CD4-positive, alpha-beta T cell treated with Interleukin-15 for 4 hours (primary cell): ENCODE results near the gene PLIN5.
A peak's percentile ranks its signal among the peaks of the same experiment; 100 is the strongest.

Experiments used
- DNase-seq: peaks from one replicate; pipeline ENCODE4 v3.0.0-alpha.2; 2020; ENCODE audit warnings: low spot score

Gene PLIN5, protein sequence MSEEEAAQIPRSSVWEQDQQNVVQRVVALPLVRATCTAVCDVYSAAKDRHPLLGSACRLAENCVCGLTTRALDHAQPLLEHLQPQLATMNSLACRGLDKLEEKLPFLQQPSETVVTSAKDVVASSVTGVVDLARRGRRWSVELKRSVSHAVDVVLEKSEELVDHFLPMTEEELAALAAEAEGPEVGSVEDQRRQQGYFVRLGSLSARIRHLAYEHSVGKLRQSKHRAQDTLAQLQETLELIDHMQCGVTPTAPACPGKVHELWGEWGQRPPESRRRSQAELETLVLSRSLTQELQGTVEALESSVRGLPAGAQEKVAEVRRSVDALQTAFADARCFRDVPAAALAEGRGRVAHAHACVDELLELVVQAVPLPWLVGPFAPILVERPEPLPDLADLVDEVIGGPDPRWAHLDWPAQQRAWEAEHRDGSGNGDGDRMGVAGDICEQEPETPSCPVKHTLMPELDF

DNA sequence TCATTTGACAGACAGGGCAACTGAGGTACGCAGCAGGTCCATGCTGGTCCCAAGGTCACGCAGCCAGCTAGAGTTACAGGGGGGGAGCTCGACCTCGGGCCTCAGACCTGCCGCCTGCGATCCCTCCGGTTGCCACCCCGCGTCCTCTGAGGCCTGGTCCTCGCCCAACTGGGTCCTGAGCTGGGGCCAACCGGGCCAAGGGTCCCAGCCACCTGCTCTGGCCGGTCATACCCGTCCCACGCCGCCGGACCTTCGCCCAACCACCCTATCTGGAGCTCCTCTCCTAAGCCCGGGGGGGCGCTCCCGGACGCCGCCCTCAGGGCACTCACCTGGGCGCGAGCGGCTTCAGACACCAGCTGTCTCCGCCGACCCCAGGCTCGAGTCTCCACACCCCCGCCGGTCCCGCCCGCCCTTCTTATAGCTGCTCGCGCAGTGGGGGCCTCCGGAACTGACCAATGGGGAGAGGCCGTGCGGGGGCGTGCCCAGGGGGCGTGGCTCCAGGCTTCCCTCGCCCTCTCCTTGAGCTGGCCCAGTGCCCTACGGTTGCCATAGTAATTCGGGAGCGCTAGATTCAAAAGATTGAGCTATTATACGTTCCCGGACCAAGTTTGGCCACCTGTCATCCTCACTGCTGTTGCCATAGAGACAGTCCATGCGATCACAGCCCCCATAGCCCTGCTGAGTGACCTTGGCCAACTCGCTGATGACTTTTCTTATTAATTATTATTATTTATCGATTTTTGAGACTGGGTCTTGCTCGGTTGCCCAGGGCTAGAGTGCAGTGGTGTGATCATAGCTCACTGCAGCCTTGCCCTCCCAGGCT is at the start of gene PLIN5:
Gene PLIN5, minus strand, starts transcription at position 389 of the 823 bp plus-strand sequence. CDS start 1,150 bp downstream, outside the sequence.
- DNase-seq = peak; percentile 27

DNA sequence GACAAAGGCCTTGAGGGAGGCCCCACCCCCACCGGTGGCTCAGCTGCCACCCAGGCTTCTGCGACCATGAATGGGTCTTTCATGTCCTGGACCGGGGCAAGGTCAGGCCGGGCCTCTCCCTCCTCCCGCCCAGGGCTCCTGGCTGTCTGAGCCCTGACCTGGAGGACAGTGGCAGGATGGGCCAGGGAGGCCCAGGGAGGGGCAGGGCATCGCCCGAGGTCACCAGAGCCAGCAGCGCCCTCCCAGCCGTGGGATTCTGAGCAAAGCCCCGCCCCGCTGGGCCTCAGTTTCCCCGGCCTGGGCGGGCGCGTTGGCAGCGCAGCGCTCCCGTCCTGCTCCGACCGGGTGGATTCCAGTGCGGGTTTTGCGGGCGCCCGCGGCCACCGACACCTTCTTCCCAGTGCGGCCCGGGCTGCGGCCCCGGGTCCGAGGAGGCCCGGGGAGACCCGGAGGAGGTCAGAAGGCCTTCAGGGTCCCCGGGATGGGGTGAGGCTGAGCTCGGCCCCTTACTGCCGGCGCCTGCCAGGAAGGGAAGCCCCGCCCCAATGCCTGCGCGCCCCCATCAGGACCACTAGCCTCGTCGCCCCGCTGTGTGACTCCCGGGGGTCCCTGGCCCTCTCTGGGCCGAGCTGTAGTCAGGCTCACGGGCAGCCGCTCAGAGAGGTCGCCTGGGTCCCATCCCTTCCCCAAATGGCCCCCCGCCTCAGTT is 49.1 kb upstream of the PLIN5 start:
- DNase-seq = no peak

DNA sequence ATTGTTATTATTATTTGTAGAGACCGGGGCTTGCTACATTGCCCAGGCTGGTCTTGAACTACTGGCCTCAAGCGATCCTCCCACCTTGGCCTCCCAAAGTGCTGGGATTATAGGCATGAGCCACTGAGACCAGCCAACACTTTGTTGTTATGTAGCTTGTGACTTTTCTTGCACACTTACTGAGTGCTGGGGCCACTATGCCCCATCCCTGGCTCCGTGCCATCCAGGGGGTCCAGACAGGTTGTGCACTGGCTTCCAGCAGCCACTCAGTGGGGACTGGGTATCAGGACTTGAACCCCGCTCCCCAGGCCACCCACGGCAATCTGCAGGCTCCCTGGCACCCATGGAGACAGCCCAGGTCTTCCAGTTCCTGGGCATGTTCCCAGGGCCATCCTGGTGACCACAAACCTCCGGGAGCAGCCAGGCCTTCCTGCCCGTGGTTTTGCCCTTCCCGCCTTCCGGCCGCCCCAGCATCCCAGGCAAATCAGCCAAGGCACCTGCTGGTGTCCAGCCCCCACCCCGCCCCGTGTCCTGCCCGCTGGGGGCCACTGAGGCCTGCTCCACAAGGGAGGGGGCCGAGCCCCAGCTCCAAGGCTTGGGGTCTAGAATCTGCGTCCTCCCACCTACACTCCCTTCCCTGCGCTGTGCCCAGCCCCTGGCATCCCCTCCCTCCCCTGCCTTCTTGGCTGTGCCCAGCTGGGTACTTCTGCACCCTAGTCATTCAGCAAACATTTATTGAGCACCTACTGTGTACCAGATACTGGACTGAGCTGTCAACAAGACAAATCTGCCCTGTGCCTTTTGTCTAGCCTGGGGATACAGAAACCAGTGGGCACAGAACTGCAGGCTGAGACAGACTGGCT is 48.2 kb upstream of the PLIN5 start:
- no peak for DNase-seq

DNA sequence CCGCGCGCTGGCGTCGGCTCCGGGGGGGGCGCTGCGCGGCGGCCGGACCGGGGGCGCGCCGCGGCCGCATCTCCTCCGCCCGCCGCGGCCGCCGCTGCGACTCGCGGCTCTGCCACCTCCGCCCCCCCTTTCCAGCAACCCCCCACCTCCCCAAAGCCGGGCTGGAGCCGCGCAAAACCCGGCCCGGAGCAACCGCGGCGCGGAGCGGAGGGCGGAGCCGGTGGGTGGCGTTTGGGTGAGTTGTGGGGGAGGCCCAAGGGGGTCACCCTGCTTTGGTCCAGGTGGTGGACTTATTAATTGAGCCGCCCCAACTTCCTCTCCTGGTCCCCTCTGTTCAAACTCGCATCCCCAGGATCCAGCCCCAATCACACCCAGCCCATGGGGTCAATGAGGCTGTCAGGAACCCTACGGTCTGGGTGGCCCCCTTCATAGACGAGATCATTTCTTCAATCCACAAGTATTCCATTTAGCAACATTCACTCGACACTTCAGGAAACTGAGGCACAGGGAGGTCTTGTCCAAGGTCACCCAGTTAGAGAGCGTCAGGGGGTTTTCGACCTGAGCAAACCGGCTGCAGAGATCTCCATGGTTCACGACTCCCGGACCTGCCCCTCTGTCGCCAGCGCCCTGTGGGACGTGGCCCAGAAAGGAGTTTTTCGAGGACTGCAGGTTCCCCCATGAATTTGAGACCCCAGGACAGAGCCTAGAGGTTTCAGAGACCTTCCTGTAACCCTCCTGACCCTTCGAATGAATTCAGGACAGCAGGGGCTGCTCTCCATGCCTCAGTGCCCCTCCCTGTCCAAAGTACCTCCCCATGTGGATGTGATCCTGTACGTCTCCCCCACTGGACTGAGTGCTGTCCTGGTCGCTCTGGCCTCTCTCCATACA is 46.9 kb upstream of the PLIN5 start:
- no peak for DNase-seq

DNA sequence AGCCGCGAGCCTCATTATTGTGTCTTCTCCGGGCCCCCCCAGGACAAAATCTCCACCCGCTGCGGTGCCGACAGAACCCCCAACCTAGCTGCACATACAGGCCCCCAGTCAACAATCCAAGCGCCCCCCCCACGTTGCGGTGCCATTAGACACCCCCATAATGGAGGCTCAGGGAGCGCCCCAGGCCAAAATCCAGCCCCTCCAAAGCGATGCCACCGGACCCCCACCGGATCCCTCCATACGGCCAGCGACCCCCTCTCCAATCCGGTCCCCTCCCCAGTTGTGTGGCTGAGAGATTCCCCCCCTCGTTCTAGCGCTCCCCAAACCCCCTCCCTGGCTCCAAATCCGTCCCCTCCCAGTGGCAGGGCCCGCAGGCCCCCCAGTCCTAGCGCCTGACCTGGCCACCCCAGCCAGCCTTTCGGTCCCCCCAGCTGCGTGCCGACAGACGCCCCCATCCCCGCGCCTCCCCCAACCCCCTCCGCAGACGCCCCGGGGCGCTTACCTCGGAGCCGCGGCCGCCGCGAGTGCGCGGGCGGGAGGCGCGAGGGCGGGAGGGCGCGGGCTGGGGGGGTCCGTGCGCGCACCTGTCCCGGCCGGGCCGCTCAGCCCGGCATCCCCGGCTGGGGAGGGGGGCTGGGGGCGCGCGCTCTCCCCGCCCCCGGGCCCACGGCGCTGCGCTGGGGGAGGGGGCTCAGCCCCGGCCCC is 46.1 kb upstream of the PLIN5 start:
- DNase-seq = no peak

DNA sequence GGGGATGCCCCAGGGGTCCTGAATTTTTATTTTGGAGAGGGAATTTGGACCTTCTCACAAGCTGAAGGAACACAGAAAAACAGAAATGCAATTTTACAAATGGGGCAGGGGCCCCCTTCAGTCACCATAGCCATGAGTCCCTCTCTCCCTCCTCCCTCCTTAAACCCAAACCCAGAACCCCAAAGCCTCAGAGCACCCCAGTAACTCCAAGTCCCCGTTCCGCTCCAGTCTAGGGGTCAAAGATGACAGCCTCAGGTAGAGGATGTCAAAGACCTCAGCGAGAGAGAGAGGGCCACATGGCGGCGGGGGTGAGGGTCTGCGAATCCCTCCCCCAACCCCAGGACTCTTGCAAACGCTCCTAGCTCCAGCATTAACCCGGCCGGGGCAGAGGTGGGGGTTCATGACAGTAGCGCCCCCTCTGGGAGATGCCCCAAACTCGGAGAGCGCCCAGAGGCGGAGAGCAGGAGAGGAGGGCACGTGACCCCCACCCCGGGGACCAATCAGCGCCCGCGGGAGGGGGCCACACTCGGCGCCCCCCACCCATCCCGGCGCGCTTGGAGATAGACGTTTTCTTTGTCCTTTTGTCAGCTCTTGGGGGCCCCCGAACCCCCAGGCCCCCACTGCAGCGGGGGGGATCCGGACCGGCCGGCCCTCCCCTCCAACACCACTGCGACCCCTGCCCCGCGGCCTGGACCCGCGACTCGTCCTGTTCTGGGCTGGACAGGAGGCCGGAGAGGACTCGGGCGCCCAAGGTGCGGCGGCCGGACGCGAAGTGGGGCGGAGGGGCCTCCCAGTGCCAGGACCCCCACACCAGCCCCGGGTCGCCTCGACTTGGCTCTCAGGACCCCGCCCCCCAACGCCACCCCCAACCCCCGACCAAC is 45.2 kb upstream of the PLIN5 start:
- no peak for DNase-seq

DNA sequence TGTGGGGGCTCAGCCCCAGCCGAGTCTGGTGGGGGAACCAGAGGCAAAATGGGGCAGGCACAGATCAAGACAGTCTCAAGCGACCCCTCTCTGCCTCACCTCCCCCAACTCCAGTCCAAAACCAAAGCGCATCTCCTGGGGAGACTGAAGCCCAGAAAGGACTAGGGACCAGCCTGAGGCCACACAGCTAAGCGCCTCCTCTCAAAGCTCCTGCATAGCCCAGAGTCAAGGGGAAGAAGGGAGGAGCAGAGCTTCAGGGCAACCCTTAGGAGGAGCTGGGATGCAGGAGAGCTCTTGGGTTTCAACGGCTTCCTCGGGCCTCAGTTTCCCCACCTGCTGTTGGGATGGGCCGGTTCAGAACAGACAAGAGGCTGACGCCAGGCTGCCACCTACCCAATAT is 44.4 kb upstream of the PLIN5 start:
- DNase-seq = no peak

DNA sequence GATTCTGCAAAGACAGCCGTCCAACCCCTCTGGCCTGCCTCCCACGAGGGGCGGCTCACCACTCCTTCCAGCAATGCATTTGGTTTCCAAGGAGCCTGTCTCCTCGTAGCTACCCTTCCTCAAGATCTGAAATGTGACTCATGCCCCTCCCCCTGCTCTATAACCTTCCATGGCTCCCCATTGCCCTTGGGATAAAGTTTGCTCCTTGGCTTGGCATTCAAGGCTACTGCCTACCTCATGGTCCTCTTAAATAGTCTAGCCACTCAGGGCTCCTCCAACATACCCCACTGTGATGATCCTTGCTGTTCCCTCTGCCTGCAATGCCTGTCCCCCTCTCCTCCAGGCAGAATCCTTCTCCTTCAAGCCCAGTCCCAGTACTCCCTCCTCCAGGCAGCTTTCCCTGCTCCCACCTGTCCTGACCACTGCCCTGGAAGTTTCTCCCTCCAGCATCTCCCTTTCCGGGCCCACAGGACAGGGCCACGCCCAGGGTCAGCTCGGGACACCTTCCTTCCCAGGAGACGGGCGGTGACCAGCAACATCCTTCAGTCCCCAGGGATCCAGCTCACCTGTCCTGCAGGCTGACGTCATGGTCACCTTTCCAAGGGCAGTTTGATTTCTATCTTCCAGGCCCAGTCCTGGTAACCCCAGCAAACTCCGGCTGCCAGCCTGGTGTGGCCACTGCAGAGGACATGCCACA is 43.7 kb upstream of the PLIN5 start:
- no peak for DNase-seq

DNA sequence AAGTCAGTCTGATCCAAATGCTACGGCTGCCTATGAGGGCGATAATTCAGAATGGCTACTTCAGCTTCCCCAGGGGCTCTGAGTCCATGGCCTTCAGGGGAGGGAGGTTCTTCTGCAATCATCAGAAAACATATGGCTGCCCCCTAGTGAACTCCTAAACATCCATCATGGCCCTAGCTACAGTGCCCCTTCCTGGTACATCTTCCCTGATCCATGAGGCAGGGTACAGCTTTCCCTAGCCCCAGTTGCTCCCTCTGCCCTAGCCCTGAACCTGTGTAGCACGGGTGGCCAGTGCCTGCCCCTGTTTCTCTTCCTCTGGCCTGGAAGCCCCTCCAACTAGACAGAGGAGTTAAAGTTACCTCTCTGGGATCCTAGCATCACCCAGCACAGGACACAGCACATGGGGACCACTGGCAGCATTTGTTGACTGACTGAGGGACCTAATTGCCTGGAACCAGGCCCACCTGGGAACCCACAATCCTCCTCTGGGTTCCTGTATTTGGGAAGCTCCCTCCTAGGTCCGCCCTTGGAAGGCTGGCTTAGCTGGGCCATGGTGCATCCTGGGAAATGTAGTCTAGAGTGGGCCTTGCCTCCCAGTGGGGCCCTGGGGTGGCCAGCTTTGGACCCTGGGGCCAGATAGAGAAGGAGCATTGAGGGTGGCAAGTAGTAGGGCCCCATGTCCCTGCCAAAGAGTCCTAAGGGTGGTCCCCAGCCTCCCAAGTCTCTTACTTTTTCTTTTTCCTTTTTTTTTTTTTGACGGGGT is 42.2 kb upstream of the PLIN5 start:
- DNase-seq = no peak

DNA sequence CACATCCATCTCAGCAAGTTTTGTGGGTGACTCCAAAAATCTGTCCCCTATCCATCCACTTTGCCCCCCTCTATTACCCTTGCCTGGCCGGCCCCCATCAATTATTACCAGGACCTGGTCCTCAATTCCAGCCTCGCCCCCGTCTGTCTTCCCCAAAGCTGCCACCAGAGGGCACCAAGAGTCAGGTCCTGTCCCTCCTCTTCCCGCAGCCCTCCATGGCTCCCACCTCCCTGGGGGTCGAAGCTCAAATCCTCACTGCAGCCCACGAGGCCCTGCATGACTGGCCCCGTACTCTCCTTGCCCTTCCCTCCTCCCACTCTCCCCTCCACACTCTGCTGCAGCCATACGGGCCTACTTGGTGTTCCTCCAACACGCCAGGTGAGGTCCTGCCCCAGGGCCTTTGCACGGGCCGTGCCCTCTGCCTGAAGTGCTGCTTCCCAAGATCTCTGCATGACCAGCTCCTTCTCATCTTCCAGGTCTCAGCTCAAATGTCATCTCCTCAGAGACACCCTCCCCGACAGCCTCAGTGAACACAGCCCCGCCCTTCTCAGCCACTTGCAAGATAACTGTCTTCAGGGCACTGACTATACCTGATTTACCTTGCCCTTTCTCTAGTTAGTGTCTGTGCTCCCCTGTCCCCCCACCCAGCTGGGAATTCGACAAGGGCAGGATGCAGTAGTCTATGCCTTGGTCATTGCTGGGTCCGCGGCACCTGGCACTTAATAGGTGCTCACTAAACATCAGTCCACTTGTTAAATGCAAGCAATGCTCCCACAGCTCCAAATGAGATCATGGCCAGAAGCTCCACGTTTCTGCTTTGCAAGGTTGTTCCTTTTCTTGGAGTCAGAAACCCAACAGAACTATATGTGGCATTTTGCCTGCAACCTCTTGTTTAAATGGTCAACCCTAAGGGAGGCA is 41.3 kb upstream of the PLIN5 start:
- peak; percentile 58 for DNase-seq

DNA sequence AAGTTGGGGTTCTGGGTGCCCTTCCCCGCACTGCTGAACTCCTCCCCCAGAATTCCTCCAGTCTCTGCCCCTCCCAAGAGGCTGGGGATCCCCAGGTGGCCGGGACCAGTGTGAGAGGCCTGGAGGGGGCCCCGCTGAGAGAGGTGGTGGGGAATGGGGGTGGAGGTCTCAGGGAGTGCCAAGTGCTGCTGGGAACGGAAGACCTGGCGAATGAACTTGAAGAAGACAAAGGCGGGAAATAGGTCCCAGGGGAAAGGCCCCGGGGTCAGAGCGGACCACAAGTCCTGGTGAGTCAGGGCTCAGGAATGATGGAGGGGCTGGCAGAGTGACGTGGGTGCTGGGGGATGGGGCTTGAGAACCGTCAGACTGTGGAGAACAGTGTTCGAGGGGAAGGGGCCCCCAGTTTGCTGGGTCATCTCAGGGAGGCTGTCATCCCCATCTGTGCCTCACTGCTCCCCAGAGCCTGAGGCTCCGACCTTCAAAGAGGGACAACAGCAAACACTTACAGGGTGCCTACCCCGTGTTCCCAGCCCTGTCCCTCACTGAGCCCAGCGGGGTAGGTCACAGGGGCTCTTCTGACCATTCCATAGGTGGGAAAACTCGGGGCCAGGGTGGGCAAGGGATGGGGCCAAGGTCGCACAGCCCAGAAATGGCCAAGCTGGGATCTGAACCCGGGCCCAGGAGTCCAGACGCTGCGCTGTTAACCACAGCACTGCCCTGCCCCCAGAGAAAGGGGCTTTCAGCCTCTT is 40.4 kb upstream of the PLIN5 start:
- DNase-seq = no peak

DNA sequence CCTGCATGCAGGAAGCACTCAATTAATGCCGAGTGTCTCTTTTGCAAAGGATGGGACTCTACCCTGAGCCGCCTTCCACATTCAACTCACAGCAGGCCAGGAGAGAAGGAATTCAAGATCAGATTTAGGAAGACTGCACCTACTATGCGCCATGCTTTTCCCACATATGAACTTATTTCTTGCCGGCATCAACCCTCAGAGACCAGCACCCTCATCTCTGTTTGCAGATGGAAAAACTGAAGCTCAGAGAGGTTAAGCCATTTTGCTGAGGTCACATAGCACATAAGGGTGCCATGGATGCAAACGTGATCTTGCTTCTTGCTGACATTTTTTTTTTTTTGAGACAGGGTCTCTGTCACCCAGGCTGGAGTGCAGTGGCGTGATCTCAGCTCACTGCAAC is 38.7 kb upstream of the PLIN5 start:
- no peak for DNase-seq

DNA sequence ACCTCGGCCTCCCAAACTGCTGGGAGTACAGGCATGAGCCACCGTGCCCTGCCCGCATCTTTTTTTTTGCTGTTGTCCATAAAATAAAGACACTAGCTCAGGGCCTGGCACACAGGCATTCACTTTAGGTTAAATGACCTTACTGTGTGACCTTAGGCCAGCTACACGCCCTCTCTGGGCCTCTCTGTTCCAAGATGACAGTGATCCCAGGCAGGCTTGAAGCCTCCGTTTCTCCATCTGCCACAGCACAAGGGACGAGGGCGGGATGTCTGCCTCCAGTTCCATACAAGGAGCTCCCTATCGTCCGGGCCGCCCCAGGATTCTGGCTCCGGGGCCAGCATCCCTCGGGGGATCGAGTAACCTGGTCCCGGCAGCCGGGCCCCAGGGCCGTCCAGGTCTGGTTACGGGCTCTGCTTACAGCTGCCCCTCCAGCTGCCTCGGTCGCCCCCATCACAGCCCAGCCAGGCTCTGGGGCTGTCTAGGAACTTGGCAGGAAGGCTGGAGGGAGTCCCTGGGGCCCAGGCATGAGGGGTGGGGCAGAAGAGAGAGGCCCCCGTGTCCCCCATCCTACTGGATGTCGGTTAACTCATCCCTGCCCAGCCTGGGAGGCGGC is 36.4 kb upstream of the PLIN5 start:
- no peak for DNase-seq

DNA sequence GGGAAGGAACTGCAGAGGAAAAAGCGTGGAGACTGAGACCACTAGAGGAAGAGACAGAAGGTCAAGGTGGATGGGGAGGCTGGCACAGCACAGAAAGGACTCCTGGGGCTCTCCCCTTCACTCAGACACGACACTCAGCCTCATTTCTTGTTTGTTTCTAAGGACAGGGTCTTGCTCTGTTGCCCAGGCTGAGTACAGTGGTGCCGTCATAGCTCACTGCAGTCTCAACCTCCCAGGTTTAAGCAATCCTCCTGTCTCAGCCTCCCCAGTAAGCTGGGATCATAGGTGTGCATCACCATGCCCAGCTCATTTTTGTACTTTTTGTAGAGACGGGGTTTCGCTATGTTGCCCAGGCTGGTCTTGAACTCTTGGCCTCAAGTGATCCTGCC is 35.9 kb upstream of the PLIN5 start:
- no peak for DNase-seq

DNA sequence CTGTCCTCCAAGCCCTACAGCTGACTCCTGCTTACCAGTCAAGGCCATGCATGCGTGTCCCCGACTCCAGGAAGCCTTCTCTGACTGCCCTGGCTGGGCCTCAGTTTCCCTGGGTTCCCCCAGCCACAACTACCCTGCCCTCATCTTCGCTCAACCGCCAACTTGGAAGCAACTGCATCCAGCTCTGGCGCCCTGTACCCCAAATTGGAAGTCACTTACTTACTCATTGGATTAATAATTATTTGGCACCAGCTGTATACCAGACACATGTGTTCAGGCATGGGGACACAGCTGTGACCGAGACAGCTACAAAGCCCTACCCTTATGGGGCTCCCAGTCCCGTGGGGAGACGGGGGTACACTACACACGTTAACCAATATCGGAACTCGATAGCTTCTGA is 35.4 kb upstream of the PLIN5 start:
- no peak for DNase-seq
